H1 (cell line): ENCODE results near the gene CHD6. TPM values are rescaled to one million over a fixed set of nuclear protein-coding genes. Genes with fewer than 3 reads are reported as not detected.

ENCODE experiments used
- ATF2 ChIP-seq: IDR thresholded peaks from 2 replicates; pipeline ENCODE4 v1.6.1; 2012; ENCODE audit warnings: low read length, inconsistent platforms
- CHD7 ChIP-seq: fragments of 300-600 bp; sonication (generic); IDR thresholded peaks from 2 replicates; pipeline ENCODE4 v1.7.1; 2012; ENCODE audit warnings: low read length, moderate library complexity, mild to moderate bottlenecking, inconsistent platforms; ENCODE audit not compliant: insufficient replicate concordance
- EGR1 ChIP-seq: IDR thresholded peaks from 2 replicates; pipeline ENCODE4 v1.6.1; 2011; ENCODE audit warnings: low read depth, low read length, borderline replicate concordance
- GTF2F1 ChIP-seq: IDR thresholded peaks from 2 replicates; pipeline ENCODE4 v1.6.1; 2012; ENCODE audit warnings: low read depth, low read length, improper control_type of control experiment, borderline replicate concordance
- NRF1 ChIP-seq: IDR thresholded peaks from 2 replicates; pipeline ENCODE4 v1.6.1; 2011; ENCODE audit warnings: mild to moderate bottlenecking, low read depth, low read length, improper control_type of control experiment
- SP2 ChIP-seq: IDR thresholded peaks from 2 replicates; pipeline ENCODE4 v1.6.1; 2012; ENCODE audit warnings: mild to moderate bottlenecking, low read length, inconsistent platforms
- TAF1 ChIP-seq: IDR thresholded peaks from 2 replicates; pipeline ENCODE4 v1.6.1; 2011; ENCODE audit warnings: mild to moderate bottlenecking, low read depth, low read length
- TAF7 ChIP-seq: optimal IDR thresholded peaks from 2 replicates; pipeline ENCODE3; 2011; ENCODE audit warnings: low read depth, mild to moderate bottlenecking, inconsistent platforms, low read length, moderate library complexity, borderline replicate concordance
- polyA plus RNA-seq, 7 experiments: library from polyadenylated mRNA; depleted of rRNA in 3 of 7; stranded (reverse) in 5 of 7; unstranded in 2 of 7; fragments of >200 nt in 5 of 7; fragments of 200-250 nt in 2 of 7; gene quantifications; 1 replicate in 5 of 7; 2 replicates in 1 of 7; 4 replicates in 1 of 7; pipeline versions ENCODE4 v1.2.1 to v1.2.3, GENCODE V29; 2011 to 2013; ENCODE audit warnings: missing spikeins in 2 of 7, mixed read lengths in 2 of 7
- total RNA-seq: library from RNA; stranded (reverse); fragmentation: NEBNext Ultra II Directional; extraction: Animal tissue kit (Norgen Biotek cat#: 25700); gene quantifications from 2 replicates; pipeline ENCODE4 v1.2.1, GENCODE V29; 2021

CHD6 gene
- total and polyA plus RNA-seq, 2 of the 8 experiments (the other 6 are each of a cell fraction or from before 2014, with no cell fraction given): 11.1 to 62.9 TPM

- TF ChIP-seq CHD7 (no peak), NRF1 (no peak), ATF2 (no peak), TAF1 (no peak), EGR1 (no peak), TAF7 (no peak), GTF2F1 (no peak), SP2 (no peak)
These were observed 108.6 kb downstream of the CHD6 start (continued) for GRCh38 chr20:41509316-41510200.
